Natural killer cell (primary cell): ENCODE results near the gene RAPGEF2. TPM values are rescaled to one million over a fixed set of nuclear protein-coding genes. Genes with fewer than 3 reads are reported as not detected.
"Not testable (repeated sequence)": the region's sequence is repeated elsewhere in the genome, so short reads cannot be mapped to it uniquely, and the experiment has no call there.

Experiments
- ATAC-seq, 3 donors: fragments of 150-1000 bp in 2 of 3; fragments of 200-7000 bp in 1 of 3; cut with Tn5 transposase; 1 replicate in 1 of 3; 2 replicates in 2 of 3; pipeline ENCODE4 v1.10.0; 2021; ENCODE audit warnings: mild to moderate bottlenecking in 2 of 3, moderate library complexity in 2 of 3
- DNase-seq, 2 donors: peaks; one replicate each; pipeline versions ENCODE4 v3.0.0 to v3.0.0-alpha.2; 2013 to 2021; ENCODE audit warnings: mixed read lengths in 1 of 2
- H3K27ac ChIP-seq: one replicate; pipeline ENCODE4 v1.5.1; 2013; ENCODE audit warnings: mild to moderate bottlenecking, low read length
- H3K27me3 ChIP-seq: one replicate; pipeline ENCODE4 v1.6.1; 2013; ENCODE audit warnings: low read length; ENCODE audit not compliant: control insufficient read depth, insufficient read depth
- H3K36me3 ChIP-seq: one replicate; pipeline ENCODE4 v1.6.1; 2013; ENCODE audit warnings: low read length; ENCODE audit not compliant: control insufficient read depth, insufficient read depth
- H3K4me1 ChIP-seq: one replicate; pipeline ENCODE4 v1.6.1; 2013; ENCODE audit warnings: low read length; ENCODE audit not compliant: control insufficient read depth, insufficient read depth
- H3K4me3 ChIP-seq: one replicate; pipeline ENCODE4 v1.5.1; 2013; ENCODE audit warnings: low read length
- H3K9me3 ChIP-seq: one replicate; pipeline ENCODE4 v1.6.1; 2013; ENCODE audit warnings: low read length; ENCODE audit not compliant: control insufficient read depth, insufficient read depth
- H3K27ac Mint-ChIP-seq, 2 donors: one replicate each; pipeline ENCODE4 v1.8.0; 2022; ENCODE audit warnings: mild to moderate bottlenecking in 2 of 2, mixed read lengths in 2 of 2, moderate library complexity in 1 of 2
- H3K27me3 Mint-ChIP-seq, 2 donors: one replicate each; pipeline ENCODE4 v1.8.0; 2022; ENCODE audit warnings: low read depth in 2 of 2, mixed read lengths in 2 of 2
- H3K36me3 Mint-ChIP-seq: one replicate; pipeline ENCODE4 v1.8.0; 2022; ENCODE audit warnings: mixed read lengths
- H3K4me1 Mint-ChIP-seq, 2 donors: one replicate each; pipeline ENCODE4 v1.8.0; 2022; ENCODE audit warnings: mixed read lengths in 2 of 2
- H3K4me3 Mint-ChIP-seq: one replicate; pipeline ENCODE4 v1.8.0; 2022; ENCODE audit warnings: mild to moderate bottlenecking, moderate library complexity, mixed read lengths
- H3K9me3 Mint-ChIP-seq, 2 donors: one replicate each; pipeline ENCODE4 v1.8.0; 2022; ENCODE audit warnings: mixed read lengths in 2 of 2
- CTCF ChIP-seq: fragments of 200-600 bp; IDR thresholded peaks from one replicate; pipeline ENCODE4 v1.8.0; 2022; ENCODE audit warnings: antibody characterized with exemption
- WGBS: methylation state at CpG from one replicate; pipeline ENCODE4 v1.1.7; 2013; ENCODE audit warnings: missing lambda C conversion rate; ENCODE audit not compliant: insufficient coverage; 5-methylcytosine and 5-hydroxymethylcytosine counted together
- intact Hi-C: fragments of 100-400 bp; cut with micrococcal nuclease; formaldehyde crosslinking; loops from one replicate; pipeline ENCODE4 v1.14.2; 2022
- total RNA-seq, 4 donors: library from RNA; stranded (reverse); fragments of 120-200 nt in 1 of 4; gene quantifications; one replicate each; pipeline versions ENCODE4 v1.2.3 to v1.2.4, GENCODE V29; 2013 to 2022

RAPGEF2 gene
- total RNA-seq, 3 donors from 2014 or later (not counting 1 experiment from before 2014, with no cell fraction given) = 21.9 to 55.6 (median 27.6) TPM

GRCh38 chr4:159075531-159075932 is 27.3 kb upstream of the RAPGEF2 start:
- ATAC-seq (no peak), DNase-seq (no peak)
- Histone ChIP-seq H3K4me1 (peaks cover 3% of the 10 kb centered on the region), H3K27ac (no peak overlapping the region), H3K4me3 (no peak overlapping the region), H3K36me3 (no peaks in the 10 kb centered on the region), H3K9me3 (no peaks in the 10 kb centered on the region), H3K27me3 (no peaks in the 10 kb centered on the region)
- no peaks in the 10 kb centered on the region for H3K9me3 Mint-ChIP-seq
- no peak for TF ChIP-seq CTCF
- WGBS = 61% methylated on average over 3 of the region's 3 CpGs
- no peaks in the 10 kb centered on the region for H3K27me3 Mint-ChIP-seq
- H3K27ac Mint-ChIP-seq = no peak overlapping the region
- no peaks in the 10 kb centered on the region for H3K36me3 Mint-ChIP-seq
- no peaks in the 10 kb centered on the region for H3K4me1 Mint-ChIP-seq
- H3K4me3 Mint-ChIP-seq = no peak overlapping the region
- intact Hi-C loops = no loop called here

DNA sequence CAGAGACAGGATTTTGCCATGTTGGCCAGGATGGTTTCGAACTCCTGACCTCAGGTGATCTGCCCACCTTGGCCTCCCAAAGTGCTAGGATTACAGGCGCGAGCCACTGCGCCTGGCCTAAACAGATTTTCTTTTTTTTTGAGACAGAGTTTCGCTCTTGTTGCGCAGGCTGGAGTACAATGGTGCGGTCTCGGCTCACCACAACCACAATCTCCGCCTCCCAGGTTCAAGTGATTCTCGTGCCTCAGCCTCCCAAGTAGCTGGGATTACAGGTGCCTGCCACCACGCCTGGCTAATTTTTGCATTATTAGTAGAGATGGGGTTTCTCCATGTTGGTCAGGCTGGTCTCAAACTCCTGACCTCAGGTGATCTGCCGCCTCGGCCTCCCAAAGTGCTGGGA is 25.9 kb upstream of the RAPGEF2 start:
- H3K27me3 Mint-ChIP-seq, H3K36me3 Mint-ChIP-seq, H3K4me3 ChIP-seq, H3K36me3 ChIP-seq, ATAC-seq, H3K27ac Mint-ChIP-seq, H3K27ac ChIP-seq, H3K4me1 ChIP-seq, intact Hi-C loops, H3K9me3 Mint-ChIP-seq, H3K4me1 Mint-ChIP-seq, H3K4me3 Mint-ChIP-seq, H3K9me3 ChIP-seq, H3K27me3 ChIP-seq, DNase-seq: not testable (repeated sequence)
- 89% methylated on average over 13 of the region's 13 CpGs for WGBS

- no peaks in the 10 kb centered on the region for H3K36me3 ChIP-seq
- no peaks in the 10 kb centered on the region for H3K9me3 ChIP-seq
- 80% methylated on average over 4 of the region's 6 CpGs for WGBS
- Mint-ChIP-seq H3K4me3 (peak overlapping the region; percentile 57), H3K36me3 (no peaks in the 10 kb centered on the region), H3K9me3 (no peaks in the 10 kb centered on the region), H3K27me3 (no peaks in the 10 kb centered on the region), H3K4me1 (no peaks in the 10 kb centered on the region), H3K27ac (no peak overlapping the region)
- intact Hi-C loops = no loop called here
- no peak for TF ChIP-seq CTCF
- H3K27ac ChIP-seq = no peak overlapping the region
- peaks cover 3% of the 10 kb centered on the region for H3K4me1 ChIP-seq
- ATAC-seq (peak in 1 of 3 donors; percentile 44), DNase-seq (peak in 1 of 2 donors; percentile 28)
- no peaks in the 10 kb centered on the region for H3K27me3 ChIP-seq
- no peak overlapping the region for H3K4me3 ChIP-seq
Observed at GRCh38 chr4:159077702-159078495, 25.0 kb upstream of the RAPGEF2 start.

DNA sequence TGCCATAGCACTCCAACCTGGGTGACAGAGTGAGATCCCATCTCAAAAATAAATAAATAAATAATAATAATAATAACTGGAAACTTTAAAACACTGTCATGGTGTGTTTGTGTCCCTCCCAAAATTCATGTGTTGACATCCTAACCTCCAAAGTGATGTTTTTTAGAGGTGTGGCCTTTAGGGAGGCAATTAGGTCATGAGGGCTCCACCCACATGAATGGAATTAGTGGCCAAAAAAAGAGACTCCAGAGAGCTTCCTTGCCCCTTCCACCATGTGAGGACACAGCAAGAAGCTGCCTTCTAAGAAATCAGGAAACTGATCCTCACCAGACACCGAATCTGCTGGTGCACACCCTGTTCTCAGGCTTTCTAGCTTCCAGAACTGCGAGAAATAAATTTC is 23.8 kb upstream of the RAPGEF2 start:
- no peaks in the 10 kb centered on the region for H3K4me1 Mint-ChIP-seq
- no peak overlapping the region for H3K27ac Mint-ChIP-seq
- H3K4me3 Mint-ChIP-seq = no peak overlapping the region

More for the DNA sequence above, 23.8 kb upstream of the RAPGEF2 start:
- H3K27ac ChIP-seq = no peak overlapping the region
- H3K9me3 Mint-ChIP-seq = no peaks in the 10 kb centered on the region
- no peaks in the 10 kb centered on the region for H3K36me3 ChIP-seq
- H3K27me3 Mint-ChIP-seq = no peaks in the 10 kb centered on the region
- WGBS = 63% methylated on average over 2 of the region's 2 CpGs
- DNase-seq (no peak), ATAC-seq (no peak)
- no peaks in the 10 kb centered on the region for H3K27me3 ChIP-seq
- H3K36me3 Mint-ChIP-seq = no peaks in the 10 kb centered on the region
- peaks cover 3% of the 10 kb centered on the region for H3K4me1 ChIP-seq
- no peak overlapping the region for H3K4me3 ChIP-seq
- intact Hi-C loops = no loop called here
- TF ChIP-seq CTCF = no peak
- H3K9me3 ChIP-seq = no peaks in the 10 kb centered on the region
